Measurements from ENCODE around the gene ITK.
"Not testable (repeated sequence)": the region's sequence is repeated elsewhere in the genome, so short reads cannot be mapped to it uniquely, and the experiment has no call there.

ITK gene

GRCh38 chr5:157198277-157198986, 17.8 kb downstream of the ITK start:
- no peak overlapping the region for H3K4me3 ChIP-seq (ENCODE audit: insufficient read length, low read depth)
- H3K36me3 ChIP-seq (ENCODE audit: insufficient read depth, insufficient read length, low read length) = no peaks in the 10 kb centered on the region
- H3K9me3 ChIP-seq (ENCODE audit: insufficient read depth, low read length) = no peaks in the 10 kb centered on the region
- H3K9ac ChIP-seq (ENCODE audit: insufficient read length, low read depth) = no peak overlapping the region
- peaks cover 5% of the 10 kb centered on the region for H3K27me3 ChIP-seq (ENCODE audit: insufficient read depth, insufficient read length)
- no peak for DNase-seq (ENCODE audit: low read depth, low spot score)
- no peaks in the 10 kb centered on the region for H3K4me1 ChIP-seq (ENCODE audit: insufficient read depth, insufficient read length)
- no peak for TF ChIP-seq ZNF274 (IDR thresholded peaks at IDR 0.05; ENCODE audit: low read depth, low read length)
- TF ChIP-seq YY1 (IDR thresholded peaks at IDR 0.05; ENCODE audit: insufficient read depth, insufficient read length) = no peak
- TF ChIP-seq SUZ12 (IDR thresholded peaks at IDR 0.05; ENCODE audit: extremely low read depth, insufficient read depth, insufficient read length) = no peak

GRCh38 chr5:157201857-157202256, 21.2 kb downstream of the ITK start:
- Histone ChIP-seq H3K9me3 (ENCODE audit: insufficient read depth, low read length) (no peaks in the 10 kb centered on the region), H3K4me1 (ENCODE audit: insufficient read depth, insufficient read length) (no peaks in the 10 kb centered on the region), H3K4me3 (ENCODE audit: insufficient read length, low read depth) (no peak overlapping the region), H3K27me3 (ENCODE audit: insufficient read depth, insufficient read length) (no peaks in the 10 kb centered on the region), H3K36me3 (ENCODE audit: insufficient read depth, insufficient read length, low read length) (no peaks in the 10 kb centered on the region), H3K9ac (ENCODE audit: insufficient read length, low read depth) (no peak overlapping the region)
- no peak for DNase-seq (ENCODE audit: low read depth, low spot score)
- no peak for TF ChIP-seq ZNF274 (IDR thresholded peaks at IDR 0.05; ENCODE audit: low read depth, low read length)
- TF ChIP-seq YY1 (IDR thresholded peaks at IDR 0.05; ENCODE audit: insufficient read depth, insufficient read length) = no peak
- no peak for TF ChIP-seq SUZ12 (IDR thresholded peaks at IDR 0.05; ENCODE audit: extremely low read depth, insufficient read depth, insufficient read length)

- no peaks in the 10 kb centered on the region for H3K4me1 ChIP-seq (ENCODE audit: insufficient read depth, insufficient read length)
- TF ChIP-seq ZNF274 (IDR thresholded peaks at IDR 0.05; ENCODE audit: low read depth, low read length) (no peak), SUZ12 (IDR thresholded peaks at IDR 0.05; ENCODE audit: extremely low read depth, insufficient read depth, insufficient read length) (no peak), YY1 (IDR thresholded peaks at IDR 0.05; ENCODE audit: insufficient read depth, insufficient read length) (no peak)
- no peaks in the 10 kb centered on the region for H3K27me3 ChIP-seq (ENCODE audit: insufficient read depth, insufficient read length)
- H3K4me3 ChIP-seq (ENCODE audit: insufficient read length, low read depth) = no peak overlapping the region
- H3K9me3 ChIP-seq (ENCODE audit: insufficient read depth, low read length) = no peaks in the 10 kb centered on the region
- H3K36me3 ChIP-seq (ENCODE audit: insufficient read depth, insufficient read length, low read length) = no peaks in the 10 kb centered on the region
- no peak for DNase-seq (ENCODE audit: low read depth, low spot score)
- no peak overlapping the region for H3K9ac ChIP-seq (ENCODE audit: insufficient read length, low read depth)
Measured at GRCh38 chr5:157203417-157203816, 22.8 kb downstream of the ITK start.

- H3K27me3 ChIP-seq (ENCODE audit: insufficient read depth, insufficient read length) = no peaks in the 10 kb centered on the region
- H3K9me3 ChIP-seq (ENCODE audit: insufficient read depth, low read length) = no peaks in the 10 kb centered on the region
- no peak overlapping the region for H3K4me3 ChIP-seq (ENCODE audit: insufficient read length, low read depth)
- TF ChIP-seq YY1 (IDR thresholded peaks at IDR 0.05; ENCODE audit: insufficient read depth, insufficient read length) (no peak), SUZ12 (IDR thresholded peaks at IDR 0.05; ENCODE audit: extremely low read depth, insufficient read depth, insufficient read length) (no peak), ZNF274 (IDR thresholded peaks at IDR 0.05; ENCODE audit: low read depth, low read length) (no peak)
- H3K4me1 ChIP-seq (ENCODE audit: insufficient read depth, insufficient read length) = no peaks in the 10 kb centered on the region
- DNase-seq (ENCODE audit: low read depth, low spot score) = no peak
- H3K36me3 ChIP-seq (ENCODE audit: insufficient read depth, insufficient read length, low read length) = no peaks in the 10 kb centered on the region
- no peak overlapping the region for H3K9ac ChIP-seq (ENCODE audit: insufficient read length, low read depth)
Measured at GRCh38 chr5:157204765-157205164, 24.1 kb downstream of the ITK start.

- Histone ChIP-seq H3K27me3 (ENCODE audit: insufficient read depth, insufficient read length) (no peaks in the 10 kb centered on the region), H3K9me3 (ENCODE audit: insufficient read depth, low read length) (no peaks in the 10 kb centered on the region), H3K9ac (ENCODE audit: insufficient read length, low read depth) (no peak overlapping the region), H3K4me1 (ENCODE audit: insufficient read depth, insufficient read length) (no peaks in the 10 kb centered on the region), H3K4me3 (ENCODE audit: insufficient read length, low read depth) (no peak overlapping the region), H3K36me3 (ENCODE audit: insufficient read depth, insufficient read length, low read length) (no peaks in the 10 kb centered on the region)
- no peak for DNase-seq (ENCODE audit: low read depth, low spot score)
- no peak for TF ChIP-seq SUZ12 (IDR thresholded peaks at IDR 0.05; ENCODE audit: extremely low read depth, insufficient read depth, insufficient read length)
- no peak for TF ChIP-seq ZNF274 (IDR thresholded peaks at IDR 0.05; ENCODE audit: low read depth, low read length)
- TF ChIP-seq YY1 (IDR thresholded peaks at IDR 0.05; ENCODE audit: insufficient read depth, insufficient read length) = no peak
Measured at GRCh38 chr5:157205708-157206107, 25.1 kb downstream of the ITK start.

GRCh38 chr5:157210652-157211051, 30.0 kb downstream of the ITK start:
- not testable (repeated sequence) for DNase-seq (ENCODE audit: low read depth, low spot score); H3K36me3 ChIP-seq (ENCODE audit: insufficient read depth, insufficient read length, low read length); H3K4me1 ChIP-seq (ENCODE audit: insufficient read depth, insufficient read length)

GRCh38 chr5:157212307-157212706, 31.7 kb downstream of the ITK start:
- no peak overlapping the region for H3K9ac ChIP-seq (ENCODE audit: insufficient read length, low read depth)
- H3K27me3 ChIP-seq (ENCODE audit: insufficient read depth, insufficient read length) = no peaks in the 10 kb centered on the region
- H3K36me3 ChIP-seq (ENCODE audit: insufficient read depth, insufficient read length, low read length) = no peaks in the 10 kb centered on the region
- TF ChIP-seq SUZ12 (IDR thresholded peaks at IDR 0.05; ENCODE audit: extremely low read depth, insufficient read depth, insufficient read length) = no peak
- no peak for TF ChIP-seq YY1 (IDR thresholded peaks at IDR 0.05; ENCODE audit: insufficient read depth, insufficient read length)
- TF ChIP-seq ZNF274 (IDR thresholded peaks at IDR 0.05; ENCODE audit: low read depth, low read length) = no peak
- H3K4me3 ChIP-seq (ENCODE audit: insufficient read length, low read depth) = no peak overlapping the region
- H3K9me3 ChIP-seq (ENCODE audit: insufficient read depth, low read length) = no peaks in the 10 kb centered on the region
- no peak for DNase-seq (ENCODE audit: low read depth, low spot score)
- no peaks in the 10 kb centered on the region for H3K4me1 ChIP-seq (ENCODE audit: insufficient read depth, insufficient read length)

More at GRCh38 chr5:157210652-157211051, 30.0 kb downstream of the ITK start:
- not testable (repeated sequence) for H3K9me3 ChIP-seq (ENCODE audit: insufficient read depth, low read length); H3K9ac ChIP-seq (ENCODE audit: insufficient read length, low read depth); H3K4me3 ChIP-seq (ENCODE audit: insufficient read length, low read depth); H3K27me3 ChIP-seq (ENCODE audit: insufficient read depth, insufficient read length)

All from NT2/D1 (cell line).